ENCODE measurements around the gene PLD2.

The PLD2 gene

DNA sequence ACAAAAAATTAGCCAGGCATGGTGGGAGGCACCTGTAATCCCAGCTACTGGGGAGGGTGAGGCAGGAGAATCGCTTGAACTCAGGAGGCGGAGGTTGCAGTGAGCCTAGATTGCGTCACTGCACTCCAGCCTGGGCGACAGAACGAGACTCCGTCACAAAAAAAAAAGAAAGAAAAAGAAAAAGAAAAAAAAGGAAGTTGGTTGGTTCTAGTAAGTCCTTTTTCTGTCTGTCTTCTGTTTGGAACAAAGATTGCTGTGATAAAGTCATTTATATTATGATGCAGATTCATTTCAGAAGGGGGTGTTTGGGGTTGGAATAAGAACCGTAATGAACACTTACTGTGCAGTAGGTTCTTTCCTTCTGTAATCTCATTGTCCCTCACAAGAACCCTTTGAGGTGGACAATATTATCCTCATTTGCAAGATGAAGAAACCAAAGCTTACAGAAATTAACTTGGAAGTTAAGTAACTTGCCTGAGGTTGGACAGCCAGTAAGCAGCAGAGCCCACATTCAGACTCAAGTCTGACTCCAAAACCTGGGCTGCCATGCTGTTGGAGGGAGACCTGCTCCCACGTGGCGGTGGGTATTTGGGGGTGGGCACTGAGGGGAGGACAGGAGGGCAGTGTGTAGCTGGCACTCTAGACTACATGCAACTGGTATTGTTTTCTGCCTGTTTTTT, 36.5 kb downstream of the PLD2 start:
- no peak overlapping the region for H2AFZ ChIP-seq (ENCODE audit: low read length)
- no peak overlapping the region for H3K27ac ChIP-seq (ENCODE audit: low read length)
- TF ChIP-seq EZH2 (optimal IDR thresholded peaks at IDR 0.05; ENCODE audit: low read depth, low read length) (no peak), EZH2phosphoT487 (IDR thresholded peaks at IDR 0.05; ENCODE audit: low read length) (no peak), CTCF (IDR thresholded peaks at IDR 0.05; ENCODE audit: low read length) (no peak)
- H3K4me3 ChIP-seq (ENCODE audit: low read length) = no peak overlapping the region
- H3K79me2 ChIP-seq (ENCODE audit: low read length) = peaks cover 86% of the 10 kb centered on the region
- H3K9ac ChIP-seq (ENCODE audit: low read length) = no peak overlapping the region
- H3F3A ChIP-seq (ENCODE audit: insufficient read depth, low read length) = no peaks in the 10 kb centered on the region
- H4K20me1 ChIP-seq (ENCODE audit: insufficient read depth, low read length) = 0 out of 2 replicates have a peak, but pooled peaks cover 4% of the 10 kb centered on the region
- no peak for DNase-seq
- no peak overlapping the region for H3K4me2 ChIP-seq (ENCODE audit: low read depth, low read length)
- H3K27me3 ChIP-seq (replicated peaks; ENCODE audit: insufficient read depth, low read length) = no peaks in the 10 kb centered on the region
- H3K9me3 ChIP-seq (replicated peaks; ENCODE audit: insufficient read depth, low read length) = no peaks in the 10 kb centered on the region
- H3K4me1 ChIP-seq (ENCODE audit: low read length) = no peaks in the 10 kb centered on the region
- no peaks in the 10 kb centered on the region for H3K36me3 ChIP-seq (replicated peaks; ENCODE audit: insufficient read depth, low read length)
- no peaks in the 10 kb centered on the region for H3K9me2 ChIP-seq (replicated peaks; ENCODE audit: insufficient read depth, low read length)

GRCh38 chr17:4845118-4845517, 38.2 kb downstream of the PLD2 start:
- no peak overlapping the region for H3K4me3 ChIP-seq (ENCODE audit: low read length)
- H3F3A ChIP-seq (ENCODE audit: insufficient read depth, low read length) = no peaks in the 10 kb centered on the region
- H3K36me3 ChIP-seq (replicated peaks; ENCODE audit: insufficient read depth, low read length) = no peaks in the 10 kb centered on the region
- H3K4me1 ChIP-seq (ENCODE audit: low read length) = no peaks in the 10 kb centered on the region
- no peak for TF ChIP-seq EZH2phosphoT487 (IDR thresholded peaks at IDR 0.05; ENCODE audit: low read length)
- no peak for TF ChIP-seq CTCF (IDR thresholded peaks at IDR 0.05; ENCODE audit: low read length)
- no peak for TF ChIP-seq EZH2 (optimal IDR thresholded peaks at IDR 0.05; ENCODE audit: low read depth, low read length)
- no peak overlapping the region for H3K9ac ChIP-seq (ENCODE audit: low read length)
- no peak overlapping the region for H3K27ac ChIP-seq (ENCODE audit: low read length)
- H3K9me2 ChIP-seq (replicated peaks; ENCODE audit: insufficient read depth, low read length) = no peaks in the 10 kb centered on the region
- peaks cover 85% of the 10 kb centered on the region for H3K79me2 ChIP-seq (ENCODE audit: low read length)
- H2AFZ ChIP-seq (ENCODE audit: low read length) = no peak overlapping the region
- no peak overlapping the region for H3K4me2 ChIP-seq (ENCODE audit: low read depth, low read length)
- H4K20me1 ChIP-seq (ENCODE audit: insufficient read depth, low read length) = 0 out of 2 replicates have a peak, but pooled peaks cover 4% of the 10 kb centered on the region
- no peaks in the 10 kb centered on the region for H3K27me3 ChIP-seq (replicated peaks; ENCODE audit: insufficient read depth, low read length)
- H3K9me3 ChIP-seq (replicated peaks; ENCODE audit: insufficient read depth, low read length) = no peaks in the 10 kb centered on the region
- DNase-seq = no peak

DNA sequence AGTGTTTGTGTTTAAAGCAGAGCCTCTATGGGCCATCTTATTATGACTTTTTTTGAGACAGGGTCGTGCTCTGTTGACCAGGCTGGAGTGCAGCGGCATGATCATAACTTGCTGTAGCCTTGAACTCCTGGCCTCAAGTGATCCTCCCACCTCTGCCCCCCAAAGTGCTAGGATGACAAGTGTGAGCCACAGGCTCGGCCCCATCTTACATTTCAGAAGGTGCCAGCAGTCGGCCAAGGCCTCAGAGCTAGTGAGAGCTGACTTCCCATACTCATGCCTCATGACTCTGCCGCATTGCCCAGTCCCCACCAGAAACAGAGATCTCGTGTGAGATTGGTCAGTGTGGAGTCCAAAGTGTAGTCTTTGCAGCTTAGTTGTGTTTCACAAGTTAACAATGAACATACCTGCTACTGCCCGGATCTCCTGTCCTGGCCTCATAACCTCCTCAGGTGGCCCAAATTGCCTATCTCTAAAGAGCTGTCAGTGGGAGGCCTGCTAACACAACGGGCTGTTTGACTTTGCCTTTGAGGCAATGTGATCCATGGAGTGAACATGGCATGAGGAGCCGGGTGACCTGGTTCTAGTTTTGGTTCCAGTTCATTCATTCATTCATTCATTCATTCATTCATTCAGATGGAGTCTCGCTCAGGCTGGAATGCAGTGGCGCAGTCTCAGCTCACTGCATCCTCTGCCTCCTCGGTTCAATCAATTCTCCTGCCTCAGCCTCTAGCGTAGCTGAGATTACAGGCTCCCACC, 39.9 kb downstream of the PLD2 start:
- Histone ChIP-seq H3F3A (ENCODE audit: insufficient read depth, low read length) (no peaks in the 10 kb centered on the region), H3K9me2 (replicated peaks; ENCODE audit: insufficient read depth, low read length) (no peaks in the 10 kb centered on the region), H3K4me1 (ENCODE audit: low read length) (no peaks in the 10 kb centered on the region), H3K27ac (ENCODE audit: low read length) (no peak overlapping the region), H3K36me3 (replicated peaks; ENCODE audit: insufficient read depth, low read length) (no peaks in the 10 kb centered on the region), H3K9me3 (replicated peaks; ENCODE audit: insufficient read depth, low read length) (no peaks in the 10 kb centered on the region), H3K27me3 (replicated peaks; ENCODE audit: insufficient read depth, low read length) (no peaks in the 10 kb centered on the region), H3K9ac (ENCODE audit: low read length) (no peak overlapping the region), H3K79me2 (ENCODE audit: low read length) (peaks cover 83% of the 10 kb centered on the region), H3K4me3 (ENCODE audit: low read length) (no peak overlapping the region), H4K20me1 (ENCODE audit: insufficient read depth, low read length) (0 out of 2 replicates have a peak, but pooled peaks cover 4% of the 10 kb centered on the region), H2AFZ (ENCODE audit: low read length) (no peak overlapping the region), H3K4me2 (ENCODE audit: low read depth, low read length) (no peak overlapping the region)
- no peak for DNase-seq
- TF ChIP-seq EZH2phosphoT487 (IDR thresholded peaks at IDR 0.05; ENCODE audit: low read length) = no peak
- TF ChIP-seq EZH2 (optimal IDR thresholded peaks at IDR 0.05; ENCODE audit: low read depth, low read length) = no peak
- TF ChIP-seq CTCF (IDR thresholded peaks at IDR 0.05; ENCODE audit: low read length) = no peak
